CD14-positive monocyte (primary cell): ENCODE measurements around the gene DGKA. TPM values are rescaled to one million over a fixed set of nuclear protein-coding genes. Genes with fewer than 3 reads are reported as not detected.

ENCODE experiments used
- DNase-seq, 3 donors: peaks; one replicate each; pipeline ENCODE4 v3.0.0-alpha.2; 2011 to 2022
- H2AFZ ChIP-seq: 2 replicates; pipeline ENCODE4 v1.6.0; 2012; ENCODE audit warnings: mild to moderate bottlenecking, low read depth, low read length, inconsistent platforms; ENCODE audit not compliant: insufficient read depth, poor library complexity, severe bottlenecking
- H3K27ac ChIP-seq, 2 donors: 1 replicate in 1 of 2; 2 replicates in 1 of 2; pipeline ENCODE4 v1.5.1; 2012 to 2013; ENCODE audit warnings: low read length in 2 of 2, control low read depth in 1 of 2, inconsistent platforms in 1 of 2, low read depth in 1 of 2, mild to moderate bottlenecking in 1 of 2
- H3K27me3 ChIP-seq, 2 donors: one replicate each; pipeline versions ENCODE4 v1.6.0 to v1.6.1; 2011 to 2013; ENCODE audit warnings: low read length in 2 of 2; ENCODE audit not compliant: control insufficient read depth in 2 of 2, insufficient read depth in 2 of 2
- H3K36me3 ChIP-seq, 2 donors: replicated peaks in 1 of 2; 1 replicate in 1 of 2; 2 replicates in 1 of 2; pipeline versions ENCODE4 v1.5.1 to v1.6.1; 2012 to 2013; ENCODE audit warnings: low read length in 2 of 2, control low read depth in 1 of 2, inconsistent platforms in 1 of 2, mild to moderate bottlenecking in 1 of 2; ENCODE audit not compliant: insufficient read depth in 2 of 2, control insufficient read depth in 1 of 2
- H3K4me1 ChIP-seq, 2 donors: 1 replicate in 1 of 2; 2 replicates in 1 of 2; pipeline versions ENCODE4 v1.5.1 to v1.6.1; 2012 to 2013; ENCODE audit warnings: low read length in 2 of 2, control low read depth in 1 of 2, inconsistent platforms in 1 of 2, mild to moderate bottlenecking in 1 of 2, moderate library complexity in 1 of 2; ENCODE audit not compliant: insufficient read depth in 2 of 2, control insufficient read depth in 1 of 2
- H3K4me2 ChIP-seq: replicated peaks from 2 replicates; pipeline ENCODE3; 2012; ENCODE audit warnings: low read length, moderate library complexity, mild to moderate bottlenecking; ENCODE audit not compliant: poor library complexity, severe bottlenecking; ENCODE audit errors: extremely low read depth
- H3K4me3 ChIP-seq, 3 experiments: fragments of 200-600 bp in 1 of 3; sonication (generic) in 1 of 3; replicated peaks in 1 of 3; 1 replicate in 2 of 3; 2 replicates in 1 of 3; pipeline ENCODE4 v1.5.1; 2011 to 2013; ENCODE audit warnings: low read length in 3 of 3, mild to moderate bottlenecking in 3 of 3, control low read depth in 2 of 3, low read depth in 2 of 3, inconsistent platforms in 1 of 3, moderate library complexity in 1 of 3
- H3K79me2 ChIP-seq: 2 replicates; pipeline ENCODE4 v1.6.0; 2012; ENCODE audit warnings: mild to moderate bottlenecking, control low read depth, inconsistent platforms, low read length, moderate library complexity; ENCODE audit not compliant: insufficient read depth
- H3K9ac ChIP-seq: 2 replicates; pipeline ENCODE4 v1.6.0; 2017; ENCODE audit warnings: low read length, mild to moderate bottlenecking; ENCODE audit not compliant: insufficient read depth, poor library complexity, severe bottlenecking
- H3K9me3 ChIP-seq, 2 donors: replicated peaks in 1 of 2; 1 replicate in 1 of 2; 2 replicates in 1 of 2; pipeline versions ENCODE4 v1.5.1 to v1.6.1; 2012 to 2013; ENCODE audit warnings: low read length in 2 of 2, control low read depth in 1 of 2; ENCODE audit not compliant: control insufficient read depth in 1 of 2, insufficient read depth in 1 of 2
- H4K20me1 ChIP-seq: 2 replicates; pipeline ENCODE4 v1.6.0; 2012; ENCODE audit warnings: mild to moderate bottlenecking, low read length, control low read depth, moderate library complexity; ENCODE audit not compliant: insufficient read depth
- H3K27ac Mint-ChIP-seq, 7 donors: one replicate each; pipeline ENCODE4 v1.8.0; 2020; ENCODE audit warnings: mild to moderate bottlenecking in 7 of 7, mixed read lengths in 7 of 7, moderate library complexity in 6 of 7, inconsistent platforms in 2 of 7
- H3K27me3 Mint-ChIP-seq, 3 donors: one replicate each; pipeline ENCODE4 v1.8.0; 2021 to 2022; ENCODE audit warnings: low read depth in 3 of 3, mild to moderate bottlenecking in 3 of 3, mixed read lengths in 3 of 3, moderate library complexity in 3 of 3, inconsistent platforms in 1 of 3
- H3K36me3 Mint-ChIP-seq, 2 donors: one replicate each; pipeline ENCODE4 v1.8.0; 2020; ENCODE audit warnings: mixed read lengths in 2 of 2, inconsistent platforms in 1 of 2, mild to moderate bottlenecking in 1 of 2
- H3K4me1 Mint-ChIP-seq: one replicate; pipeline ENCODE4 v1.8.0; 2020; ENCODE audit warnings: mild to moderate bottlenecking, mixed read lengths
- H3K4me3 Mint-ChIP-seq, 2 donors: one replicate each; pipeline ENCODE4 v1.8.0; 2020; ENCODE audit warnings: mild to moderate bottlenecking in 2 of 2, mixed read lengths in 2 of 2, moderate library complexity in 1 of 2
- H3K9me3 Mint-ChIP-seq, 7 donors: one replicate each; pipeline ENCODE4 v1.8.0; 2020 to 2022; ENCODE audit warnings: mixed read lengths in 7 of 7, mild to moderate bottlenecking in 6 of 7, moderate library complexity in 6 of 7, inconsistent platforms in 2 of 7
- CTCF ChIP-seq: fragments of 200-600 bp; IDR thresholded peaks from one replicate; pipeline ENCODE4 v1.8.0; 2022; ENCODE audit warnings: antibody characterized with exemption, mild to moderate bottlenecking
- WGBS: methylation state at CpG from one replicate; pipeline ENCODE4 v1.1.5; 2013; ENCODE audit warnings: missing lambda C conversion rate; ENCODE audit not compliant: insufficient coverage; 5-methylcytosine and 5-hydroxymethylcytosine counted together
- intact Hi-C, 2 donors: fragments of 100-400 bp; cut with micrococcal nuclease; formaldehyde crosslinking; loops; one replicate each; pipeline versions ENCODE4 v1.15.0 to v1.15.1; 2023
- polyA plus RNA-seq, 3 donors: library from polyadenylated mRNA; depleted of rRNA in 1 of 3; unstranded in 2 of 3; stranded (reverse) in 1 of 3; fragments of 300-500 nt in 2 of 3; fragments of >200 nt in 1 of 3; fragmentation: Illumina TruSeq in 2 of 3; gene quantifications; 1 replicate in 2 of 3; 2 replicates in 1 of 3; pipeline ENCODE4 v1.2.3, GENCODE V29; 2012 to 2021

DGKA gene
- polyA plus RNA-seq, 3 donors = 16.0 to 99.1 (median 21.4) TPM

DNA sequence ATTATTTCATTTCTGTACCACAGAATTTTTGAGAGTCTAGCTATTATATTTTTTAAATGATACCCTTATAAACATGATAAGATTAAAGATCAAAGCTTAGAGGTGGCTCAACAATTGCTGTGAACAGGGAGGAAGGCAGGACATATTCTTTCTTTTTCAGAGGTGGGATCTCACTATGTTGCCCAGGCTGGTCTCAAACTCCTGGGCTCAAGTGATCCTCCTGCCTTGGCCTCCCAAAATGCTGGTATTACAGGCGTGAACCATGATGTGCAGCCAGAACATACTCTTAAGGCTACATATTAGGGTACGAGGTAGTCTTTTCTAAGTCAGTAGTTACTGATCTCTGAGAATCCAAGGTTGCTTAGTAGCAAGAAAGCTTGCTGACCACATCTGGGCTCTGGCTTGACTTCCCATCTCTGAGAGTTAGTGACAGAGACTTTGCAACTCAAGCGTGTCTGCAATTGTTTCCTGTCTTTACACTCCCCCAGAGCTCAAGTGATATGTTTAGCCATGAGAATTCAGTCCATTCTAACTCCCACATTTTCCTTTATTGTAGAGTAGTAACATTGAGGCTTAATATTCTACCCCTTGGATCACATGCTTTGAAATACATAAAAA, 51.5 kb downstream of the DGKA start:
- no peaks in the 10 kb centered on the region for H3K27me3 ChIP-seq
- peaks cover 20 to 55% of the 10 kb centered on the region in 2 donors for H3K36me3 ChIP-seq
- Mint-ChIP-seq H3K9me3 (peaks cover 0 to 3% (median 0%) of the 10 kb centered on the region in 7 donors), H3K27ac (peak overlapping the region in 1 of 7 donors; percentile 11), H3K27me3 (peaks cover 0 to 1% (median 0%) of the 10 kb centered on the region in 3 donors), H3K4me3 (no peak overlapping the region), H3K36me3 (peaks cover 36 to 73% of the 10 kb centered on the region in 2 donors), H3K4me1 (peaks cover 36% of the 10 kb centered on the region)
- H3K9me3 ChIP-seq = no peaks in the 10 kb centered on the region
- peaks cover 17 to 40% of the 10 kb centered on the region in 2 donors for H3K4me1 ChIP-seq
- H3K4me2 ChIP-seq = no peak overlapping the region
- H4K20me1 ChIP-seq = peaks cover 33% of the 10 kb centered on the region
- no CpG with 5 or more reads among the region's 3 CpGs for WGBS
- no peak overlapping the region for H2AFZ ChIP-seq
- no peak for DNase-seq
- H3K4me3 ChIP-seq = no peak overlapping the region
- no peak for TF ChIP-seq CTCF
- intact Hi-C loops = no loop called here
- no peak overlapping the region for H3K9ac ChIP-seq
- no peak overlapping the region for H3K27ac ChIP-seq
- peaks cover 23% of the 10 kb centered on the region for H3K79me2 ChIP-seq

GRCh38 chr12:55983232-55983842, 52.4 kb downstream of the DGKA start:
- H4K20me1 ChIP-seq = peaks cover 24% of the 10 kb centered on the region
- H3K27ac ChIP-seq = peak overlapping the region in 1 of 2 donors; percentile 26
- Mint-ChIP-seq H3K9me3 (peaks cover 0 to under 1% (median 0%) of the 10 kb centered on the region in 7 donors), H3K27me3 (peaks cover 0 to 1% (median 0%) of the 10 kb centered on the region in 3 donors), H3K4me1 (peaks cover 27% of the 10 kb centered on the region), H3K36me3 (peaks cover 42 to 76% of the 10 kb centered on the region in 2 donors), H3K27ac (peak overlapping the region in 5 of 7 donors; percentile 0 to 76 (median 62)), H3K4me3 (no peak overlapping the region)
- DNase-seq = no peak
- H3K9me3 ChIP-seq = no peaks in the 10 kb centered on the region
- intact Hi-C loops = no loop called here
- peaks cover 14% of the 10 kb centered on the region for H3K79me2 ChIP-seq
- no peaks in the 10 kb centered on the region for H3K27me3 ChIP-seq
- peaks cover 13 to 31% of the 10 kb centered on the region in 2 donors for H3K4me1 ChIP-seq
- WGBS = 0% methylated on average over 2 of the region's 4 CpGs
- H3K4me3 ChIP-seq = no peak overlapping the region
- H3K36me3 ChIP-seq = peaks cover 25 to 63% of the 10 kb centered on the region in 2 donors
- H3K9ac ChIP-seq = no peak overlapping the region
- no peak for TF ChIP-seq CTCF
- no peak overlapping the region for H3K4me2 ChIP-seq
- no peak overlapping the region for H2AFZ ChIP-seq
